Neural cell (in vitro differentiated cells): Measurements from ENCODE around the gene COL4A2. TPM values are rescaled to one million over a fixed set of nuclear protein-coding genes. Genes with fewer than 3 reads are reported as not detected.

Source experiments
- H2AFZ ChIP-seq: fragments of 200-600, 300-800 bp; sonication (generic), shearing (Covaris generic); 2 replicates; pipeline ENCODE4 v1.6.0; 2014; ENCODE audit warnings: low read depth, mild to moderate bottlenecking, antibody characterized with exemption, low read length, moderate library complexity
- H3F3A ChIP-seq: fragments of 200-600 bp; shearing (Covaris generic); 2 replicates; pipeline ENCODE4 v1.6.1; 2016; ENCODE audit warnings: mild to moderate bottlenecking, moderate library complexity, mixed read lengths, antibody characterized with exemption, low read length; ENCODE audit not compliant: insufficient read depth, poor library complexity, severe bottlenecking
- H3K27ac ChIP-seq: fragments of 200-600, 300-800 bp; sonication (generic), shearing (Covaris generic); 2 replicates; pipeline ENCODE4 v1.5.1; 2014; ENCODE audit warnings: mild to moderate bottlenecking, low read length, moderate library complexity
- H3K27me3 ChIP-seq: fragments of 300-800, 200-600 bp; sonication (generic), shearing (Covaris generic); 2 replicates; pipeline ENCODE4 v1.6.0; 2014; ENCODE audit warnings: mild to moderate bottlenecking, low read depth, low read length, moderate library complexity; ENCODE audit not compliant: insufficient read depth
- H3K36me3 ChIP-seq: fragments of 300-800, 200-600 bp; sonication (generic), shearing (Covaris generic); 2 replicates; pipeline ENCODE4 v1.5.1; 2014; ENCODE audit warnings: mild to moderate bottlenecking, antibody characterized with exemption, low read length, moderate library complexity; ENCODE audit not compliant: insufficient read depth
- H3K4me2 ChIP-seq: fragments of 300-800, 200-600 bp; sonication (generic), shearing (Covaris generic); 2 replicates; pipeline ENCODE4 v1.6.0; 2014; ENCODE audit warnings: mild to moderate bottlenecking, low read length
- H3K4me3 ChIP-seq: fragments of 300-800, 200-600 bp; sonication (generic), shearing (Covaris generic); 2 replicates; pipeline ENCODE4 v1.5.1; 2014; ENCODE audit warnings: mild to moderate bottlenecking, low read length, moderate library complexity
- H3K79me2 ChIP-seq: fragments of 200-600 bp; shearing (Covaris generic); replicated peaks from 2 replicates; pipeline ENCODE4 v1.6.0; 2014; ENCODE audit warnings: mild to moderate bottlenecking, low read length, moderate library complexity; ENCODE audit not compliant: insufficient read depth
- H3K9ac ChIP-seq: fragments of 300-800, 200-600 bp; sonication (generic), shearing (Covaris generic); 2 replicates; pipeline ENCODE4 v1.6.1; 2016; ENCODE audit warnings: mild to moderate bottlenecking, low read length, mixed read lengths
- H3K9me2 ChIP-seq: fragments of 200-600 bp; shearing (Covaris generic); 2 replicates; pipeline ENCODE4 v1.6.1; 2016; ENCODE audit warnings: mild to moderate bottlenecking, low read length, mixed read lengths; ENCODE audit not compliant: insufficient read depth
- H3K9me3 ChIP-seq: fragments of 200-600, 300-800 bp; sonication (generic), shearing (Covaris generic); 2 replicates; pipeline ENCODE4 v1.6.1; 2016; ENCODE audit warnings: mild to moderate bottlenecking, mixed run types, low read length, moderate library complexity, mixed read lengths
- H4K20me1 ChIP-seq: fragments of 200-600 bp; shearing (Covaris generic); 2 replicates; pipeline ENCODE4 v1.6.1; 2016; ENCODE audit warnings: mild to moderate bottlenecking, mixed run types; ENCODE audit not compliant: insufficient read depth
- EP300 ChIP-seq: fragments of 450-650 bp; conservative IDR thresholded peaks from 2 replicates; pipeline ENCODE4 v1.6.1; 2014; ENCODE audit warnings: antibody characterized with exemption, mild to moderate bottlenecking, moderate library complexity; ENCODE audit not compliant: poor library complexity, severe bottlenecking
- EZH2 ChIP-seq: fragments of 200-600, 300-800 bp; shearing (Covaris generic), sonication (generic); IDR thresholded peaks from 2 replicates; pipeline ENCODE4 v1.6.1; 2014; ENCODE audit warnings: antibody characterized with exemption, low read length, borderline replicate concordance, mild to moderate bottlenecking; ENCODE audit not compliant: insufficient read depth, poor library complexity, severe bottlenecking
- MXI1 ChIP-seq: fragments of 450-650 bp; conservative IDR thresholded peaks from 2 replicates; pipeline ENCODE4 v1.6.1; 2014; ENCODE audit warnings: antibody characterized with exemption, mild to moderate bottlenecking; ENCODE audit not compliant: poor library complexity, severe bottlenecking
- POLR2AphosphoS5 ChIP-seq: IDR thresholded peaks from 2 replicates; pipeline ENCODE4 v1.6.1; 2012
- RAD21 ChIP-seq: fragments of 450-650 bp; conservative IDR thresholded peaks from 2 replicates; pipeline ENCODE4 v1.6.1; 2014; ENCODE audit warnings: antibody characterized with exemption, mild to moderate bottlenecking, moderate library complexity
- SMC3 ChIP-seq: fragments of 450-650 bp; conservative IDR thresholded peaks from 2 replicates; pipeline ENCODE4 v1.6.1; 2014; ENCODE audit warnings: antibody characterized with exemption, mild to moderate bottlenecking, moderate library complexity; ENCODE audit not compliant: poor library complexity
- TAF1 ChIP-seq: IDR thresholded peaks from 2 replicates; pipeline ENCODE4 v1.6.1; 2012; ENCODE audit warnings: low read depth
- polyA plus RNA-seq: library from polyadenylated mRNA; depleted of rRNA; stranded (reverse); fragments of >200 nt; gene quantifications from 2 replicates; pipeline ENCODE4 v1.2.3, GENCODE V29; 2014
- TF ChIP-seq, protein P1 (sequence below): IDR thresholded peaks from 2 replicates; pipeline ENCODE4 v1.6.1; 2012; ENCODE audit warnings: borderline replicate concordance
- TF ChIP-seq, protein P2 (sequence below): fragments of 450-650 bp; IDR thresholded peaks from 2 replicates; pipeline ENCODE4 v1.5.1; 2014; ENCODE audit warnings: antibody characterized with exemption, mild to moderate bottlenecking, moderate library complexity; ENCODE audit not compliant: poor library complexity, severe bottlenecking

Gene COL4A2
- polyA plus RNA-seq, 1 donor from 2014 or later: 30.8 TPM

DNA sequence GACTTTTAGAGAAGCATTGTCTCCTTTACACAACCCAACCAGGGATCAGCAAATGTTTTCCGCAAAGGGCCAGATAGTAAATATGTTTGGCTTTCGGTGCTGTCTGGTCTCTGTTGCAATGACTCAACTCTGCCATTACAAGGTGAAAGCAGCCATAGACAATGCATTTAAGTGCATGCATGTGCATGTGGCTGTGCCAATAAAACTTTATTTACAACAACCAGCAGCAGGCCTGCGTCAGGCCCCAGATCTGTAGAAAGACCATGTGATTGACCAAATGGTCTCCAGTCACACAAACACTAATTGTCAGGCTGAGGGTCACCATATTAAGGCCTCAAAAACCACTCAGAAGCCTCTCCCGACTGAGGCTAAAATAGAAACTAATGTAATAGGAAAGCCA is 246.3 kb downstream of the COL4A2 start:
- H3K27me3 ChIP-seq: no peaks in the 10 kb centered on the region
- H3K9me2 ChIP-seq: no peaks in the 10 kb centered on the region
- H4K20me1 ChIP-seq: no peaks in the 10 kb centered on the region
- no peak overlapping the region for H3K27ac ChIP-seq
- H3K4me2 ChIP-seq: no peak overlapping the region
- H3K79me2 ChIP-seq: no peaks in the 10 kb centered on the region
- H2AFZ ChIP-seq: no peak overlapping the region
- H3K9ac ChIP-seq: no peak overlapping the region
- TF ChIP-seq TAF1 (no peak), EZH2 (no peak)
- no peaks in the 10 kb centered on the region for H3F3A ChIP-seq
- H3K36me3 ChIP-seq: no peaks in the 10 kb centered on the region
- H3K4me3 ChIP-seq: no peak overlapping the region
- H3K9me3 ChIP-seq: no peaks in the 10 kb centered on the region

DNA sequence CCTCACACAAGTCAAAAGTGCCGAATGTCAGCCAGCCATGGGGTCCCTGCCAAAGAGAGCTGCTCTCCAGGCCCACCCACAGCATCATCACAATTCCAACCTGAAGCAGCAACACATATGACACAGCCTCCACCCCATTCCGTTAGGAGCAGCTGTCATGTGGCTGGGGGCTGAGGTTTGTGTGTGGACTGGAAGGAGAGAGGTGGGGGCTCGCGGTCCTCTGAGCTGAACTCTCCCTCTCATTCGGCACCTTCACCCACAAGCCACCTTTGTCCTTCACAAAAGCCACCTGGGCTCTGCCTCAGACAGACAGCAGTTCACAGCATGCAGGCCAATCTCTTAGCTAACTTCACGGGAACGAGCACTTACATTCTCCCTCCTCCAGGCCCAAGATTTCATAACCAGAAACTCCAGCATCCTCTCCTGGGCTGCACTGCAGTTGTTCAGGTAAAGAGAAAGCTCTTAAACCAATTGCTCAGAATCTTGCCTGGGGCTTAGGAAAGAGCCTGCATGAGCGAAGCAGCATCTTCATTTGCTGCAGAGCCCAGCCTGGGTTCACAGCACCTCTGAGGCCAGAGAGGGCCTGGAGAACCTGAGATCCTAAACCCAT is 247.2 kb downstream of the COL4A2 start:
- no peak overlapping the region for H3K4me3 ChIP-seq

GRCh38 chr13:110554946-110555345 is 247.9 kb downstream of the COL4A2 start:
- Histone ChIP-seq H4K20me1 (no peaks in the 10 kb centered on the region), H3K4me3 (no peak overlapping the region), H3K79me2 (no peaks in the 10 kb centered on the region), H2AFZ (no peak overlapping the region), H3K27ac (no peak overlapping the region), H3K4me2 (no peak overlapping the region), H3K9me2 (no peaks in the 10 kb centered on the region), H3K9me3 (no peaks in the 10 kb centered on the region), H3F3A (no peaks in the 10 kb centered on the region), H3K9ac (no peak overlapping the region), H3K36me3 (no peaks in the 10 kb centered on the region), H3K27me3 (peaks cover 8% of the 10 kb centered on the region)
- no peak for TF ChIP-seq RAD21
- no peak for TF ChIP-seq EZH2
- TF ChIP-seq, protein P1, sequence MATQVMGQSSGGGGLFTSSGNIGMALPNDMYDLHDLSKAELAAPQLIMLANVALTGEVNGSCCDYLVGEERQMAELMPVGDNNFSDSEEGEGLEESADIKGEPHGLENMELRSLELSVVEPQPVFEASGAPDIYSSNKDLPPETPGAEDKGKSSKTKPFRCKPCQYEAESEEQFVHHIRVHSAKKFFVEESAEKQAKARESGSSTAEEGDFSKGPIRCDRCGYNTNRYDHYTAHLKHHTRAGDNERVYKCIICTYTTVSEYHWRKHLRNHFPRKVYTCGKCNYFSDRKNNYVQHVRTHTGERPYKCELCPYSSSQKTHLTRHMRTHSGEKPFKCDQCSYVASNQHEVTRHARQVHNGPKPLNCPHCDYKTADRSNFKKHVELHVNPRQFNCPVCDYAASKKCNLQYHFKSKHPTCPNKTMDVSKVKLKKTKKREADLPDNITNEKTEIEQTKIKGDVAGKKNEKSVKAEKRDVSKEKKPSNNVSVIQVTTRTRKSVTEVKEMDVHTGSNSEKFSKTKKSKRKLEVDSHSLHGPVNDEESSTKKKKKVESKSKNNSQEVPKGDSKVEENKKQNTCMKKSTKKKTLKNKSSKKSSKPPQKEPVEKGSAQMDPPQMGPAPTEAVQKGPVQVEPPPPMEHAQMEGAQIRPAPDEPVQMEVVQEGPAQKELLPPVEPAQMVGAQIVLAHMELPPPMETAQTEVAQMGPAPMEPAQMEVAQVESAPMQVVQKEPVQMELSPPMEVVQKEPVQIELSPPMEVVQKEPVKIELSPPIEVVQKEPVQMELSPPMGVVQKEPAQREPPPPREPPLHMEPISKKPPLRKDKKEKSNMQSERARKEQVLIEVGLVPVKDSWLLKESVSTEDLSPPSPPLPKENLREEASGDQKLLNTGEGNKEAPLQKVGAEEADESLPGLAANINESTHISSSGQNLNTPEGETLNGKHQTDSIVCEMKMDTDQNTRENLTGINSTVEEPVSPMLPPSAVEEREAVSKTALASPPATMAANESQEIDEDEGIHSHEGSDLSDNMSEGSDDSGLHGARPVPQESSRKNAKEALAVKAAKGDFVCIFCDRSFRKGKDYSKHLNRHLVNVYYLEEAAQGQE: no peak
- no peak for TF ChIP-seq SMC3
- TF ChIP-seq POLR2AphosphoS5: no peak
- TF ChIP-seq TAF1: no peak
- TF ChIP-seq, protein P2, sequence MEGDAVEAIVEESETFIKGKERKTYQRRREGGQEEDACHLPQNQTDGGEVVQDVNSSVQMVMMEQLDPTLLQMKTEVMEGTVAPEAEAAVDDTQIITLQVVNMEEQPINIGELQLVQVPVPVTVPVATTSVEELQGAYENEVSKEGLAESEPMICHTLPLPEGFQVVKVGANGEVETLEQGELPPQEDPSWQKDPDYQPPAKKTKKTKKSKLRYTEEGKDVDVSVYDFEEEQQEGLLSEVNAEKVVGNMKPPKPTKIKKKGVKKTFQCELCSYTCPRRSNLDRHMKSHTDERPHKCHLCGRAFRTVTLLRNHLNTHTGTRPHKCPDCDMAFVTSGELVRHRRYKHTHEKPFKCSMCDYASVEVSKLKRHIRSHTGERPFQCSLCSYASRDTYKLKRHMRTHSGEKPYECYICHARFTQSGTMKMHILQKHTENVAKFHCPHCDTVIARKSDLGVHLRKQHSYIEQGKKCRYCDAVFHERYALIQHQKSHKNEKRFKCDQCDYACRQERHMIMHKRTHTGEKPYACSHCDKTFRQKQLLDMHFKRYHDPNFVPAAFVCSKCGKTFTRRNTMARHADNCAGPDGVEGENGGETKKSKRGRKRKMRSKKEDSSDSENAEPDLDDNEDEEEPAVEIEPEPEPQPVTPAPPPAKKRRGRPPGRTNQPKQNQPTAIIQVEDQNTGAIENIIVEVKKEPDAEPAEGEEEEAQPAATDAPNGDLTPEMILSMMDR: no peak
- no peak for TF ChIP-seq MXI1
- TF ChIP-seq EP300: no peak

More for the DNA sequence above, 247.2 kb downstream of the COL4A2 start:
- H4K20me1 ChIP-seq: no peaks in the 10 kb centered on the region
- TF ChIP-seq EP300 (no peak), RAD21 (no peak), SMC3 (no peak), TAF1 (no peak), POLR2AphosphoS5 (no peak), EZH2 (no peak)
- TF ChIP-seq, protein P2: no peak
- no peak overlapping the region for H3K27ac ChIP-seq
- H3K9ac ChIP-seq: no peak overlapping the region
- H3F3A ChIP-seq: no peaks in the 10 kb centered on the region
- H3K9me3 ChIP-seq: no peaks in the 10 kb centered on the region
- no peaks in the 10 kb centered on the region for H3K36me3 ChIP-seq
- no peak overlapping the region for H2AFZ ChIP-seq
- no peaks in the 10 kb centered on the region for H3K79me2 ChIP-seq
- no peak overlapping the region for H3K4me2 ChIP-seq
- peaks cover 2% of the 10 kb centered on the region for H3K27me3 ChIP-seq
- no peaks in the 10 kb centered on the region for H3K9me2 ChIP-seq
